ENCODE results near the gene SLC8A2. TPM values are rescaled to one million over a fixed set of nuclear protein-coding genes. Genes with fewer than 3 reads are reported as not detected.

SLC8A2 gene
- total and polyA plus RNA-seq, 2 experiments from 2014 or later, result 0.86 to 10.0 TPM

DNA sequence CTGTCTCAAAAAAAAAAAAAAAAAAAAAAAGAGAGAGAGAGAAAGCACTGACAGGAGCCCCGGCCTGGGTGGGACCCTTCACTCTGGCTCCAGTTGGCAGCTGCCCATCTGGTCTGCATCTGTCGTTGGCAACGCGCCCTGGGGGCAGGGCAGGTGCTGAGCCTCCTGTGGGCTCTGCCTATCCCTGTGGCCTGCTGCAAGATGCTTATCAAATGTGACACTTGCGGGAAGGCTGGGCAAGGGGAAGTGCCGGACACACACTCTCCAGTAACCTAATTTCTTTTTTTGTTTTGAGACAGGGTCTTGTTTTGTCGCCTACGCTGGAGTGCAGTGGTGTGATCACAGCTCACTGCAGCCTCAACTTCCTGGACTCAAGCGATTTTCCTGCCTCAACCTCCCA lies 23.0 kb upstream of the SLC8A2 start:
- Mint-ChIP-seq H3K9me3 (no peaks in the 10 kb centered on the region), H3K27me3 (ENCODE audit: insufficient read depth, low read depth, poor library complexity) (peaks cover 16% of the 10 kb centered on the region), H3K36me3 (ENCODE audit: low read depth) (peaks cover 11% of the 10 kb centered on the region; the same call in 2 of the 3 replicates), H3K4me1 (peaks cover 31% of the 10 kb centered on the region), H3K4me3 (no peak overlapping the region), H3K27ac (no peak overlapping the region)
- Histone ChIP-seq H3K4me2 (no peak overlapping the region), H2AFZ (no peak overlapping the region), H3K9me2 (ENCODE audit: insufficient read depth) (no peaks in the 10 kb centered on the region), H3K27ac (ENCODE audit: low read depth) (no peak overlapping the region), H4K20me1 (replicated peaks; ENCODE audit: insufficient read depth) (no peaks in the 10 kb centered on the region), H3K36me3 (ENCODE audit: insufficient read depth) (no peaks in the 10 kb centered on the region), H3K79me2 (replicated peaks; ENCODE audit: insufficient read depth) (0 out of 2 replicates have a peak, but pooled peaks cover 3% of the 10 kb centered on the region), H3K4me3 (no peak overlapping the region), H3K27me3 (ENCODE audit: insufficient read depth) (no peaks in the 10 kb centered on the region), H3F3A (replicated peaks; ENCODE audit: low read depth) (no peaks in the 10 kb centered on the region), H3K4me1 (ENCODE audit: insufficient read depth) (peaks cover 4% of the 10 kb centered on the region)
- no peak for ATAC-seq
- no peak for TF ChIP-seq ETS1 (IDR thresholded peaks at IDR 0.05)
- no peak for TF ChIP-seq CTCF (conservative IDR thresholded peaks at IDR 0.05; ENCODE audit: low read depth in 2 of 2)
- no peak for TF ChIP-seq CREB1 (CRISPR knock-in tag; IDR thresholded peaks at IDR 0.05; ENCODE audit: low read depth)
- TF ChIP-seq EZH2 (IDR thresholded peaks at IDR 0.05; ENCODE audit: low read depth, unreplicated experiment), result no peak
- no peak for TF ChIP-seq NANOG (IDR thresholded peaks at IDR 0.05; ENCODE audit: borderline replicate concordance)
- no peak for TF ChIP-seq ZNF331 (CRISPR knock-in tag; IDR thresholded peaks at IDR 0.05; ENCODE audit: low read depth)
- TF ChIP-seq REST (IDR thresholded peaks at IDR 0.05; ENCODE audit: unreplicated experiment), result no peak
- TF ChIP-seq, protein P1, sequence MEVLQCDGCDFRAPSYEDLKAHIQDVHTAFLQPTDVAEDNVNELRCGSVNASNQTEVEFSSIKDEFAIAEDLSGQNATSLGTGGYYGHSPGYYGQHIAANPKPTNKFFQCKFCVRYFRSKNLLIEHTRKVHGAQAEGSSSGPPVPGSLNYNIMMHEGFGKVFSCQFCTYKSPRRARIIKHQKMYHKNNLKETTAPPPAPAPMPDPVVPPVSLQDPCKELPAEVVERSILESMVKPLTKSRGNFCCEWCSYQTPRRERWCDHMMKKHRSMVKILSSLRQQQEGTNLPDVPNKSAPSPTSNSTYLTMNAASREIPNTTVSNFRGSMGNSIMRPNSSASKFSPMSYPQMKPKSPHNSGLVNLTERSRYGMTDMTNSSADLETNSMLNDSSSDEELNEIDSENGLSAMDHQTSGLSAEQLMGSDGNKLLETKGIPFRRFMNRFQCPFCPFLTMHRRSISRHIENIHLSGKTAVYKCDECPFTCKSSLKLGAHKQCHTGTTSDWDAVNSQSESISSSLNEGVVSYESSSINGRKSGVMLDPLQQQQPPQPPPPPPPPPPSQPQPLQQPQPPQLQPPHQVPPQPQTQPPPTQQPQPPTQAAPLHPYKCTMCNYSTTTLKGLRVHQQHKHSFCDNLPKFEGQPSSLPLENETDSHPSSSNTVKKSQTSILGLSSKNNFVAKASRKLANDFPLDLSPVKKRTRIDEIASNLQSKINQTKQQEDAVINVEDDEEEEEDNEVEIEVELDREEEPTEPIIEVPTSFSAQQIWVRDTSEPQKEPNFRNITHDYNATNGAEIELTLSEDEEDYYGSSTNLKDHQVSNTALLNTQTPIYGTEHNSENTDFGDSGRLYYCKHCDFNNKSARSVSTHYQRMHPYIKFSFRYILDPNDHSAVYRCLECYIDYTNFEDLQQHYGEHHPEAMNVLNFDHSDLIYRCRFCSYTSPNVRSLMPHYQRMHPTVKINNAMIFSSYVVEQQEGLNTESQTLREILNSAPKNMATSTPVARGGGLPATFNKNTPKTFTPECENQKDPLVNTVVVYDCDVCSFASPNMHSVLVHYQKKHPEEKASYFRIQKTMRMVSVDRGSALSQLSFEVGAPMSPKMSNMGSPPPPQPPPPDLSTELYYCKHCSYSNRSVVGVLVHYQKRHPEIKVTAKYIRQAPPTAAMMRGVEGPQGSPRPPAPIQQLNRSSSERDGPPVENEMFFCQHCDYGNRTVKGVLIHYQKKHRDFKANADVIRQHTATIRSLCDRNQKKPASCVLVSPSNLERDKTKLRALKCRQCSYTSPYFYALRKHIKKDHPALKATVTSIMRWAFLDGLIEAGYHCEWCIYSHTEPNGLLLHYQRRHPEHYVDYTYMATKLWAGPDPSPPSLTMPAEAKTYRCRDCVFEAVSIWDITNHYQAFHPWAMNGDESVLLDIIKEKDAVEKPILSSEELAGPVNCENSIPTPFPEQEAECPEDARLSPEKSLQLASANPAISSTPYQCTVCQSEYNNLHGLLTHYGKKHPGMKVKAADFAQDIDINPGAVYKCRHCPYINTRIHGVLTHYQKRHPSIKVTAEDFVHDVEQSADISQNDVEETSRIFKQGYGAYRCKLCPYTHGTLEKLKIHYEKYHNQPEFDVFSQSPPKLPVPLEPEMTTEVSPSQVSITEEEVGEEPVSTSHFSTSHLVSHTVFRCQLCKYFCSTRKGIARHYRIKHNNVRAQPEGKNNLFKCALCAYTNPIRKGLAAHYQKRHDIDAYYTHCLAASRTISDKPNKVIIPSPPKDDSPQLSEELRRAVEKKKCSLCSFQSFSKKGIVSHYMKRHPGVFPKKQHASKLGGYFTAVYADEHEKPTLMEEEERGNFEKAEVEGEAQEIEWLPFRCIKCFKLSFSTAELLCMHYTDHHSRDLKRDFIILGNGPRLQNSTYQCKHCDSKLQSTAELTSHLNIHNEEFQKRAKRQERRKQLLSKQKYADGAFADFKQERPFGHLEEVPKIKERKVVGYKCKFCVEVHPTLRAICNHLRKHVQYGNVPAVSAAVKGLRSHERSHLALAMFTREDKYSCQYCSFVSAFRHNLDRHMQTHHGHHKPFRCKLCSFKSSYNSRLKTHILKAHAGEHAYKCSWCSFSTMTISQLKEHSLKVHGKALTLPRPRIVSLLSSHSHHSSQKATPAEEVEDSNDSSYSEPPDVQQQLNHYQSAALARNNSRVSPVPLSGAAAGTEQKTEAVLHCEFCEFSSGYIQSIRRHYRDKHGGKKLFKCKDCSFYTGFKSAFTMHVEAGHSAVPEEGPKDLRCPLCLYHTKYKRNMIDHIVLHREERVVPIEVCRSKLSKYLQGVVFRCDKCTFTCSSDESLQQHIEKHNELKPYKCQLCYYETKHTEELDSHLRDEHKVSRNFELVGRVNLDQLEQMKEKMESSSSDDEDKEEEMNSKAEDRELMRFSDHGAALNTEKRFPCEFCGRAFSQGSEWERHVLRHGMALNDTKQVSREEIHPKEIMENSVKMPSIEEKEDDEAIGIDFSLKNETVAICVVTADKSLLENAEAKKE (CRISPR knock-in tag; IDR thresholded peaks at IDR 0.05), result no peak
- TF ChIP-seq ZNF114 (CRISPR knock-in tag; IDR thresholded peaks at IDR 0.05), result no peak
- no peak for TF ChIP-seq EZH2phosphoT487 (IDR thresholded peaks at IDR 0.05; ENCODE audit: unreplicated experiment)
- no peak for TF ChIP-seq POLR2AphosphoS5 (IDR thresholded peaks at IDR 0.05; ENCODE audit: low read depth)
- no peak for DNase-seq (ENCODE audit: low spot score)
